GM10847 (cell line): ENCODE data around the gene MZF1.
A peak's percentile ranks its signal among the peaks of the same experiment; 100 is the strongest.

ENCODE experiments used
- POLR2A ChIP-seq: IDR thresholded peaks from 2 replicates; pipeline ENCODE4 v1.6.1; 2011; ENCODE audit not compliant: insufficient read length; ENCODE audit errors: extremely low read depth

Gene MZF1

GRCh38 chr19:58538257-58539168, 34.6 kb downstream of the MZF1 start:
- TF ChIP-seq POLR2A, result no peak

- no peak for TF ChIP-seq POLR2A
These were observed 36.0 kb downstream of the MZF1 start for GRCh38 chr19:58536852-58537798.

GRCh38 chr19:58535857-58536256, 37.3 kb downstream of the MZF1 start:
- TF ChIP-seq POLR2A, result no peak

GRCh38 chr19:58531034-58531840, 41.9 kb downstream of the MZF1 start:
- no peak for TF ChIP-seq POLR2A

- TF ChIP-seq POLR2A, result no peak
These were observed 43.7 kb downstream of the MZF1 start for GRCh38 chr19:58529405-58529804.

GRCh38 chr19:58522709-58523108, 50.4 kb downstream of the MZF1 start:
- TF ChIP-seq POLR2A, result no peak

- no peak for TF ChIP-seq POLR2A
These were observed 51.5 kb downstream of the MZF1 start for GRCh38 chr19:58521651-58522050.

- no peak for TF ChIP-seq POLR2A
These were observed 52.9 kb downstream of the MZF1 start for GRCh38 chr19:58520257-58520599.

GRCh38 chr19:58519355-58520256, 53.5 kb downstream of the MZF1 start, which contains the start of gene ZBTB45:
TSS of gene ZBTB45 (minus strand) at chr19:58519810. CDS start at chr19:58517673, 2,137 bp downstream.
- TF ChIP-seq POLR2A, result peak; percentile 75

- no peak for TF ChIP-seq POLR2A
These were observed 54.1 kb downstream of the MZF1 start for GRCh38 chr19:58519087-58519354.

- no peak for TF ChIP-seq POLR2A
These were observed 54.7 kb downstream of the MZF1 start for GRCh38 chr19:58518256-58519086.

GRCh38 chr19:58516964-58517833, 55.9 kb downstream of the MZF1 start:
- no peak for TF ChIP-seq POLR2A
